Measurements from ENCODE around the gene NIBAN1. TPM values are rescaled to one million over a fixed set of nuclear protein-coding genes. Genes with fewer than 3 reads are reported as not detected.

NIBAN1 gene
- total RNA-seq, 1 experiment from 2014 or later = 5.9 TPM

GRCh38 chr1:184965944-184966860 lies 8.1 kb downstream of the NIBAN1 start:
- Histone ChIP-seq H2AK5ac (ENCODE audit: insufficient read length, low read length) (no peak overlapping the region), H2BK12ac (ENCODE audit: insufficient read length, low read depth, low read length) (no peak overlapping the region), H3K9me3 (ENCODE audit: control insufficient read depth, low read depth, low read length) (no peaks in the 10 kb centered on the region), H2BK15ac (ENCODE audit: low read depth, low read length) (no peak overlapping the region), H3K23me2 (ENCODE audit: insufficient read length, low read depth, low read length, poor library complexity, severe bottlenecking) (no peaks in the 10 kb centered on the region), H3K9ac (ENCODE audit: extremely low read depth, insufficient read length, low read length) (no peak overlapping the region), H4K91ac (ENCODE audit: insufficient read length, low read depth, low read length) (no peak overlapping the region), H3K4me2 (ENCODE audit: insufficient read depth, insufficient read length, low read length) (no peak overlapping the region), H3K4ac (ENCODE audit: low read depth, low read length) (no peak overlapping the region), H3K27ac (ENCODE audit: insufficient read length, low read depth, low read length) (no peak overlapping the region), H2BK5ac (ENCODE audit: insufficient read length, low read length) (no peak overlapping the region), H4K5ac (ENCODE audit: insufficient read length, low read depth, low read length) (no peak overlapping the region), H2BK20ac (ENCODE audit: low read depth, low read length, poor library complexity, severe bottlenecking) (no peak overlapping the region), H3K4me1 (ENCODE audit: insufficient read depth, low read length) (no peaks in the 10 kb centered on the region), H4K8ac (replicated peaks; ENCODE audit: insufficient read length, low read depth, low read length) (no peak overlapping the region), H4K20me1 (ENCODE audit: control insufficient read depth, insufficient read depth, insufficient read length) (no peaks in the 10 kb centered on the region), H3K79me2 (ENCODE audit: insufficient read depth, low read length) (no peaks in the 10 kb centered on the region), H3K14ac (ENCODE audit: insufficient read depth, low read length) (no peak overlapping the region), H3K18ac (ENCODE audit: insufficient read length, low read depth, low read length) (no peak overlapping the region), H3K79me1 (ENCODE audit: insufficient read depth, low read depth, low read length, poor library complexity, severe bottlenecking) (no peaks in the 10 kb centered on the region), H3K27me3 (ENCODE audit: insufficient read depth, low read length) (no peaks in the 10 kb centered on the region), H2AFZ (ENCODE audit: low read length) (no peak overlapping the region), H3K56ac (ENCODE audit: insufficient read length, low read depth, low read length) (no peak overlapping the region), H2BK120ac (ENCODE audit: low read depth, low read length, poor library complexity, severe bottlenecking) (no peak overlapping the region), H3T11ph (ENCODE audit: low read length) (no peak overlapping the region), H3K23ac (ENCODE audit: insufficient read length, low read depth, low read length) (no peak overlapping the region)
- TF ChIP-seq CTCF (conservative IDR thresholded peaks at IDR 0.05) = no peak
- no CpG with 5 or more reads among the region's 4 CpGs for WGBS (ENCODE audit: extremely low coverage, insufficient read length, low lambda C conversion rate)
- DNase-seq = no peak
- Mint-ChIP-seq H3K4me3 (no peak overlapping the region), H3K27me3 (ENCODE audit: low read depth) (no peaks in the 10 kb centered on the region; the same call in 1 of the 2 replicates), H3K27ac (no peak overlapping the region), H3K36me3 (ENCODE audit: insufficient read depth in 1 of 3, low read depth in 3 of 3) (no peaks in the 10 kb centered on the region; a peak in 2 of 7 replicates), H3K9me3 (no peaks in the 10 kb centered on the region; a peak in 1 of 5 replicates), H3K4me1 (no peaks in the 10 kb centered on the region; a peak in 1 of 4 replicates)

All from H9 (cell line).